NCI-H774 (cell line): ENCODE data around the gene SOX3.

Experiments
- DNase-seq: peaks from one replicate; lab custom pipeline; 2025; lab: John Stamatoyannopoulos, UW

The SOX3 gene

DNA sequence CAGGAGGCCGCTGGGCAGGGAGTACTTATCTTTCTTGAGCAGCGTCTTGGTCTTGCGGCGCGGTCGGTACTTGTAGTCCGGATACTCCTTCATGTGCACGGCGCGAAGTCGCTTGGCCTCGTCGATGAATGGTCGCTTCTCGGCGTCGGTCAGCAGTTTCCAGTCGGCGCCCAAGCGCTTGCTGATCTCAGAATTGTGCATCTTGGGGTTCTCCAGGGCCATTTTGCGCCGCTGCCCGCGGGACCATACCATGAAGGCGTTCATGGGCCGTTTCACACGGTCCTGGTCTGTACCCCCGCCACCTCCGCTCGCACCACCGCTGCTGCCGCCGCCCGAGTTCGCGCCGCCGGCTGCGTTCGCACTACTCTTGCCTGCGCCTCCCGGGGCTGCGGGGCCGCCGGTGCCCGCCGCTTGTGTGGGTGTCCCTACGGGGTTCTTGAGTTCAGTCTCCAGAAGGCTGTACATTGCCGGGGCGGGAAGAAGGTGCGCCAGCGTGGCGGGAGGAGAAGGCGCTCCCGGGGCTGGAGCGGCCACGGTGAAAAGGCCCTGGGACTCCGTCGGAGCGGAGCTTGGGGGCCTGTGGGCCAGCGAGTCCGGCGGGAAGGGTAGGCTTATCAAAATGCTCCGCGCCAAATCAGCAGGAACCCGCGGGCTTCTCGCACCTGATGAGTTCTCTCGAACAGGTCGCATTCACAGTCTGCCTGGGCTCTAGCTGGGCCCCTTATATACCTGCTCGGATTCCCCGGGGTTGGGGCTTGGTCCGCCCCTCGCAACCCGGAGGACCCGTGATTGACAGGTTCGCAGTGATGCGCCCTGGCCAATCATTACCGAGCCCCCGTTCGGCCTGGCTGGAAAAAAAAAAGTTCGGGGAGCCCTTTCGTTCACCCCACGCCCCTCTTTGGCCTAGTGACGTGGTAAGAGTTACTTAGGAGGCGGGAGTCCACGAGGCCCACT, at the start of gene SOX3:
Gene SOX3, minus strand, starts transcription at position 699 of the 954 bp plus-strand sequence. Its CDS starts 9 bp downstream, at position 690.
- DNase-seq, result no peak

DNA sequence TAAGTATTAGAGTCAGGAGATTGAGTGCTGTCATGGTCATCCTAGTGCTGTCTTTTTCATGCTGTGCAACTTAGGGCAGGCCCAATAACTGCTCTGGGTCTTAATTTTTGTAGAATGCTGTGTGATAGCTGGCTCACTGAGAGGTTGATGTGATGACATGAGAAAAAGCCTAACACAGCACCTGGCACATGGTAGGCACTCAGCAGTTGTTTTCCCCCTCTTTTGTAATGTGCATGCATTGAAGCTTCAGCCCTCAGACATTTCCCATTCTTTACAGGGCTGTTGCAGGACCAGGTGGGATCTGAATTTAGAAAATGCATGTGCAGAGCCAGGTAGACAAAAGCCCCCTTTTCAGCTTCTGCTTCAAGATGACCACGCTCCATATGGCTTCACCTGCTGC, 44.1 kb upstream of the SOX3 start:
- no peak for DNase-seq

DNA sequence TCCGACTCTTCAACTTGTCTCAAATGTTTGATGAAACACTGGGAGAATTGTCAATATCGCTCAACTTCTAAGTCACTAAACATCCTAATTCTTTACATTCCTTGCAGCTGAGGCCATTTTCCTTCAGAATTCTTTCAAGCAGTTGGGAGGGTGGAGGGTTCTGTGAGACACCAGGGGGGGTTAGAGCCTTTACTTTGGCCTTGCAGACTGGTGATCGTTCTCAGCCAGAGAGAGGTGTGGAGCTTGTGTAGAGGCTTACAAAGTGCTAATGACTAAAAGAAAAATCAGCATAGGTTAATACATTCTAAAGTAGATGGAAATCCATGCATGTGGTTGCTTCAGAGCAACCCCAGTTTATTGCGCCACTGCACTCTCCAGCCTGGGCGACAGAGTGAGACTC, 21.3 kb upstream of the SOX3 start:
- no peak for DNase-seq

DNA sequence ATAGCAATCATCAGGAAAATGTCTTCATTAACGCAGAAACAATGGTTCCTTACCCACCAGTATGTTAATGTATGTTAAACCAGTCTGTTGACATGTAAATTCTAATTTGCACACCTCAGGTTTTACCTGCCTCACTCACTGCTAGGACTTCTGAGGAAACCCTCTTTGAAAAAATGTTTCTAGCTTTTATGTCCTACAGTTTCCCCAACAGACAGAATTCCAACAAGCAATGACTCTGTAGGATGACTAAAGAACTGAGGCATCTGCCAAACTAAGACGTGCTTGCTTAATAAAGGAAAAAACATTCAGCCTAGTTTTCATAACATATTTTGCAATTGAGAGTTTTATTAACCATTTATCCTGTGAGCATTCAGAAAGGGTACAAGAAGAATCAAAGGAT, 20.6 kb upstream of the SOX3 start:
- DNase-seq, result no peak

DNA sequence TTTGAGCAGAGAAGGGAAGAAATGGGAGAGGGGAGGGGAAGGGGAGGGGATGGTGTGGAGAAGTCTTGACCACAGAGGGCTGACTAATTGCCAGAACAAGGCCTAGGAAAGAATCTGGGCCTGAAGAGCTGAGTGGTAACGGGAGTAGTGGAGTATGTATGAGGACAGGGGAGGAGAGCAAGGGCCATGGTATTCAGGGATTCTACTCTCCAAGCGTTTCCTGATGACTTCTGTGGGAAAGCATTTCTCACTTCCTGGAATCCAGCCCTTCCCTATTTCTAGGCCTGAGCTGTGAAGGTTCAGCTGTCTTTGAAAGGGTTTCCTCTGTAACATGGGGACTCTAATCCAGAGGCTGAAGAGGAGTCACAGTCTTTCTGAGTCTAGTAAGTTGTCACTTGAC, 19.7 kb upstream of the SOX3 start:
- no peak for DNase-seq

DNA sequence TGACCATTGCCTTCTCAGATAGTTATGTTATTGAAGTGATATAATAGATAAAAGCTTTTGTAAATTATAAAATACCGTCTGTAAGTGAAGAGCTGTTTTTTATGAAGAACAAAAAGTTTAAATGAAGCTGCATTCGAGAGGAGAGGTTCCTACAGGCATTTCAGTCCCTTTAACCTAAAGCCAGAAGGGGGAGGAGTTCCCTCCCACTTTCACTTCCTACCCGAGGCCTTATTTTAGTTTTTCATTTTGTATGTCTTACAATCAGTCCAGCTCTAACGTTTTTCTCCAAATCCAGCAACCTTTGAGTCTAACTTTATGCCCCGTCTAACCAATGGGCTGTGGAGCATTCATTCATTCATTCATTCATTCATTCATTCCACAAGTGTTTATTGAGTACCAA, 16.5 kb upstream of the SOX3 start:
- no peak for DNase-seq

DNA sequence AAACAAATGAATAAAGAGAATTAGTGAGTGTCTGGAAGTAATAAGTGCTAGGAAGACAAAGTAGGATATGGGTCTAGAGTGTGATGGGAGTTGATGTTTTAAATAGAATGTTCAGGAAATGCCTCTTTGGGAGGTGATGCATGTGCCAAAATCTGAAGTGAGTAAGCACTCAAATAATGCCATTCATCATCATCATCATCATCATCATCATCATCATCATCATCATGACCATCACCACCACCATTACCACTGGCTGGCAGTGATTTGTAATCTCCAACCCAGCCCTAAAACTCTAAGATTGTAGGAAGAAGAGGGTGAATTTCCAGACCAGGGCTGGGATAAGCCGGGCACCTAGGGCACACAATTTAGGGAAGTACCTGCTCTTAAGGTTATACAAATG, 9.7 kb upstream of the SOX3 start:
- DNase-seq, result no peak

DNA sequence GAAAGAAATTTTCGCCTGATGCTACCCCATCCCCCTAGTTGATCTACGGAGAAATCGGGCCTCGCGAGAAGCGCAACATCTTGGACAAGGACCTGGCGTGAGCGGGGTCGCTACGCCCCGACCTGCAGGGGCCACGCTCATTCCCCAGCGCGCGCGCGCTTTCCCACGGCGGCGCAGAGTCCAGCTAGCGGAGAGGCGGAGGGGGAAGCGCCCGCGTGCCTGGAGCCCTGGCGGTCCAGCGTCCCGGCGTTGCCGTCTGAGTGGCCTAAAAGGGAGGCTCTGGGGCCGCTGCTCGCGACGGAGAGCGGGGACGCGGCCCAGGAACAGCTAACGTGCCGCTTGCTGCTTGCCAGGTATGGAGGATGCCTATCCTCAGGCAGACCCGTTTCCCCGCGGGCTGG, 6.0 kb upstream of the SOX3 start:
- DNase-seq, result no peak

DNA sequence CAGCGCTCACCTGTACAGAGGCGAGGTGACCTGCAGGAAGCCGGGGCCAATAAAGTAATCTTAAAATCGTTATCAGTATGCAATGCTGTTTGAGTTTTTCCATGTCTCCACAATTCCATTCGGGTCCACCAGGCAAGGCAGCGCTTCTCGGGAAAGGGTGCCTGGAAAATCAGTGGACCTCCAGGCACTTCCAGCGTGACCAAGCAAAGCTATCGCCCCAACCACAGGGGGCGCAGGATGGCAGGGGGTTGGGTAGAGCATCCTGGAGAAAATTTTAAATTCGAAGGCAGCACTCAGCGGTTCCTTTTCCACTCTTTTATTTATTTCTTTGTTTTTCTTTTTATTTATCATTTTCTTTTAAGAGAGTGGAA, 5.4 kb upstream of the SOX3 start:
- no peak for DNase-seq

DNA sequence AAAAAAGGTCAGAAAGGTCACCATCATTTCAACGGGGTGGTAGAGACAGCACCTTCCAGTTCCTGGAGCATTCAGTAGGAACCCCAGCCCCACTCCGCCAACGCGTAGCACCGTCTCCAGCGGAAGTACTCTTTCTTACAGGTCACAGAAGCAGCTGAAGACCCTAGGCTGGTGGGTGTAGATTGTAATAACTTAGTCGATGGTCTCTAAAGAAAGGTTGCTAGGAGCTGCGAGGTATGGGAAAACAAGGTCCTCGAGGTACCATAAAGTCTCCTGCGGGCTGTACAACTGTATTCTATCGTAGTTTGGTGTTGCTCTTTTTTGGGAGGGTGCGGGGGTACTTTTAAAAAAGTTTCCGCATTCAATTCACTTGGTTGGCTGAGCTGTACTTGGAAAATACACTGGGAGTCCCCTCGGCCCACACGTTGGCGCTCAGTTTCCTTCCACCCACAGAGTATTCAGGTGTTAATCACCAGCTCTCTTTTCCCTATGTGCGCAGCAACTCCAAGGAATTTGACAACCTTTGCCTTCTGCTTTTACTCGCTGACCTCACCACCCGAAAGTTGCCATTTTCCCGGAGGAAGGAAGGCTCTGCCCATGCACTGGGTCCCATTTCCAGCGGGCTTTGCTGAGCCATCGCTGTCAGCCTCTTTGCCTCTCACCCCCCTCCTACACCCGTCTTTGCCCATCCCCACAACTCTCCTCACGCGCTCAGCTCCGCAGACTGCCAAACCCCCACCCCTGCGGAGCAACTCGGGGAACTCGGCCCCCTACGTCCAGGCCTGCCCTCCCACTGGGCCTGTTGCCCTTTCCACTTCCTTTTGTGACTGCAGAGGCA, 4.8 kb upstream of the SOX3 start:
- DNase-seq, result no peak

DNA sequence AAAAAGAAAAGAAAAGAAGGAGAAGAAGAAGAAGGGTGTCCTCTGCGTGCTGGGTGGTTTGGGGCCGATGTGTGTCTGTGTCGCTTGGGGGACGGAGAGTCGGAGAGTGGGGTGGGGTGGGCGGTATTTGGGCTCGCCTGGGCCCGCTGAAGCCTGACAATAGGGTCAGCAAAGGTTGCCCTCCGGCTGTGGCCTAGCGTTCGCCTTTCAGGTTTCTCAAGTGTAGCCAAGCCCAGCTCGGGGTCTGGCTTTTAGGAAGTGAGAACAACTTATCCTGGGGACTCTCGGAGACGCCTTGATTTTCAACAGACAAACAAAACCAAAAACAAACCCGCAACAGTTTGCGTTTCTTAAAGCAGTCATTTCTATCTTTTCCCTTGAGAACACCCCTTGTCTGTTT, 4.1 kb upstream of the SOX3 start:
- no peak for DNase-seq

DNA sequence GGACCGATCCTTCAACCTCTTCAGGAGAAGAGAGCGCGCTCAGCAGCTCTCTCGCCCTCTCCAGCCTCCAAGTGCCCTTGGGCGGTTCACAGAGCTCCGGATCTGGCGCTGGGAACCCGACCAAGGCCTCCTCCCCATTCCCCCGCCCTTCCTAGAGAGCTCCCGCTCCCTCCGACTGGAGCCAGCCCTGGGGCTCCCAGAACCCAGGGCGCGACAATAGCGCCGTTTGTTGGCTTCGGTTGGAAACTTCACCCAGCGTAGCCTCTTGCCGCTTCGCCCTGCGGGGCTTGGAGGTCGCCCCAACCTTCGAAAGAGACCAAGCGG, 3.1 kb upstream of the SOX3 start:
- DNase-seq, result no peak

DNA sequence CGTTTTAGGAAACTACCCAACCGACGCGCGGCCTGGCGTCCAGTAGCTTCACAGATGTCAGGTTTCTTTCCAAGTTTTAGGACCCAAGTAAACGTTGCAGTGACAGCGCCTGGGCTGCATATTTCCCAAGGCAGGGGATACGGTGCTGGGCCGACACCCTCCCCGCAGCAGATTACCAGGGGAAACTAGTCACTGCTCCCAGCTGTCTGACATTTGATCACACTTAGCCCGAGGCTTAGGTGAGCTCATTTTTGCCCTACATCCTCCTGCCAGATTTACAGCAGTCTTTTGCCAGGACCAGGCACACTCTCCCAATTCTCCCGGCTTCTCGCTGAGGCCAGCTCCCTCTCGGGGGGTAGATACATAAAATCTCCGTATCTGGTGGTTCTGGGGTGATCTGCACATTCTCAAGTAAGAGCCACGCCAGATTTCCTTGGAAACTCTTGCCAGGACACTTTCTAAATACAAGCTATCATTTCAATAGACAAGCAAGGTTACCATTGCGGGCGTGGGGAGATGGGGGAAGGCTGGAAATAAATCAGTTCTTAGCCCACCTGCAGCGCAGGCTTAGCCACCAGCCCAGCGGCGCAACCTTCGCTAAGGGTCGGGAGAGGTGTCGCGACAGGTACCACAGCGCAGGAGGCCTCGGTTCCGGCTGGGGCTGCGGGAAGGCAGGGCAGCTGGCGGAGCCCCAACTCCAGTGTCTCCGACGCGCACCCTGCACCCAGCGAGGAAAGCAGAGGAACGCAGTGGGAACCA, 2.5 kb upstream of the SOX3 start:
- no peak for DNase-seq

DNA sequence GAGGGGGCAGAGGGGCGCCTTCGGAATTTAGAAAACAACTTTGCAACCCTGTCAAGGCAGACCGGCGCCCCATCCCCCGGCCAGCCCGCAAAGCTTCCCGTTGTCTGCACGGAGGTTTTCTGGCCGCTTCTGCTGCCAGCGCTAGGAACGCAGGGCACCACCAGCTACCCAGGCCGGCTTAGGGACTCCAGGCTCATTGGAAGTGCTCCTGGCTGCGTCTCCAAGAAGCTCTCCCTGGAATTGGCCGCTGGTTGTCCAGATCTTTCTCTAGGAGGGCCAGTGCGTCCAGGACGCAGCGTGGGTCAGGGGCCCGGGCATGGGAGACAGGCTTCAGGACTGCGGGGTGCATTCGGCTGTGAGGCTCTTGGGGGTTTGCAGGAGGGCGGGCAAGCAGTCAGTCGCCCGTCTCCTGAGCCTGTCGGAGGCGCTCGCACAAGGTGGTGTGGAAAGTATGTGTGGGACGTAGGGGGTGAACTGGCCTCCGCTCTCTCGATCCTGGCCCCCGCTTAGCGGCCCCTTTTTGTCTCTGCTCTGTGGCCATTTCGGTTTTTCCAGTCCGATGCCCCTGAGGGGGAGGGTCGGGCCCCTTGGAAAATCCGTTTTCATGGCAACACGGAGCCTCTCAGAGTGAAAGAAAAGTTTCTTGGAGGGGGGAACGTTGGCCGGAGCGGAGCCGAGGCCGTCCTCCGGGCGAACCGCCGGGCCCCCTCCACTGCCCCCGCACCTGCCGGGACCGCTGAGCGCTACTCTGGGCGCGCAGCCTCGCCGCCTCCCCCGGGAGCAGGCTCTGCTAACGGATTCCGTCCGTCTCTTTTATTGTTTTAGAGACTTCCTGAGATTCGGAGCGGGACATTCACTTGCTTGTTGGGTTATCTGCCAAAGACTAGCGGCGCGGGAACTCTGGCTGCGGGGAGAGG, 810 bp upstream of the SOX3 start:
- DNase-seq, result no peak

DNA sequence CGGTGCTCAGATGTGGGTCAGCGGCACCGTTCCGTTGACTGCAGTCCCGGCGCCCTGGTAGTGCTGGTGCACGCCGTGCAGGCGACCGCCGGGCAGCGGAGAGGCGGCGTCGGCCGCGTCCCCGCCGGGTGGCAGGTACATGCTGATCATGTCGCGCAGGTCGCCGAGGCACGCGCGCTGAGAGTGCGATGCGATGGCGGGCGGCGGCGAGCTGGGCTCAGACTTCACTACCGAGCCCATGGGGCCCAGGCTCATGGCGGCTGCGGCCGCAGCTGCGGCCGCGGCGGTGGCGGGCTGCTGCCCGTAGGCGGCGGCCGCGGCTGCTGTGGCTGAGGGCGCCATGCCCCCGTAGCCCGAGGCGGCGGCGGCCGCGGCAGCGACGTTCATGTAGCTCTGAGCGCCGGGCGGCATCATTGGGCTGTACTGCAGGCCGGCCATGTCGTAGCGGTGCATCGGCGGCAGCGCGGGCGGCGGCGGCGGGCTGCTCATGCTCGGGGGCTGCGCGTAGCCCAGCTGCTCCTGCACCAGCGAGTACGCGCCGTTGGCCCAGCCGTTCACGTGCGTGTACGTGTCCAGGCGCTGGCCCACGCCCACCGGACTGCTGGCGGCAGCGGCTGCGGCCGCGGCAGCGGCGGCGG, 1.0 kb downstream of the SOX3 start:
- no peak for DNase-seq

DNA sequence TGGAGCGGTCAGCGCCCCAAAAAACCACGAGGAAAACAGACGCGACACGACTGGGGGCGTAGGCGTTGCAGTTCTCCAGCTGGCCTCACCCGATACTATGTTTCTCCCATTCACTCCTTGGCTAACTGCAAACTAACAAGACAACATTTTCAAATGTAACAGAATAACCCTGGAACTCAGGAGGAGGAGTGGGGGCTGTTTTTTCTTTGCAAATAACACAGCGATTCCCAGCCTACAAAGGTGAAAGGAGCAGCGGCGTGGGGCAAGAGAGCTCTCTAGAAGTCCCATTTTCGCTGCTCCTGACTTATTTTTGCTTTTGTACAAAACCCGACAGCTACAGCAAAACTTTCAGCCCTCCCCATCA, 1.6 kb downstream of the SOX3 start:
- no peak for DNase-seq

DNA sequence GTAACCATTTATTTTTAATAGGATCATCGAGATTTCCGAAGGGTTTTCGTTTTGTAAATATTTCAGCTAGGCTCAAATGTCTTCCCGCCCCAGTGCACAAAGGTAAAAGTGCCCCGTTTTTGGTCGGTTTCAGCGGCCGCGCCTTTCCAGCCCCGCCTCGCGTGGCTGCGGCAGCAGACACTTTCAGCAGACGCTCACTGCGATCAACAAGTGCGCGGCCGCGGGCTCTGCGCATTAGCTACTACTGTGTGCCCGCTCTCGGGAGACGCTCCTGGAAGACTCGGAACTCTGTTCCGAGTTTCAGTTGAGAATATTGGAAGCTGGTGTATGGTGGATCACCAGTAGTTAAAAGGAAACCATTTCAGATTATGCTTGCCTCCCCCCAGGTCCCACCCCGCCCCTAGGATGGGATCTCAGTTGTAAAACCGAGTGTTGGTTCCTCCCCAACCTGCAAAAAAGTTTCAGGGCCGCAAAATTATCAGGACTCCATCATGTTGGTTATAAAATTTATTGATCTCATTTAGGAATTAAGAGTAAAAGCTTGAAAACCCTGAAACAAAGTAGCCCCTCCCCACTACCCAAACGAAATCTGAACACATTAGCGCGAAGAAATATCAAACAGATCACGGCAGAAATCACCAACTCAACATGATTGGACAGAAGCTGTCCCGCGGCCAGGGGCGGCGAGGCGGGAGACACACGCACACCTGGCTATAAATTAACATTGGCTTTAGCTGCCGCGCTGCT, 2.2 kb downstream of the SOX3 start:
- no peak for DNase-seq

DNA sequence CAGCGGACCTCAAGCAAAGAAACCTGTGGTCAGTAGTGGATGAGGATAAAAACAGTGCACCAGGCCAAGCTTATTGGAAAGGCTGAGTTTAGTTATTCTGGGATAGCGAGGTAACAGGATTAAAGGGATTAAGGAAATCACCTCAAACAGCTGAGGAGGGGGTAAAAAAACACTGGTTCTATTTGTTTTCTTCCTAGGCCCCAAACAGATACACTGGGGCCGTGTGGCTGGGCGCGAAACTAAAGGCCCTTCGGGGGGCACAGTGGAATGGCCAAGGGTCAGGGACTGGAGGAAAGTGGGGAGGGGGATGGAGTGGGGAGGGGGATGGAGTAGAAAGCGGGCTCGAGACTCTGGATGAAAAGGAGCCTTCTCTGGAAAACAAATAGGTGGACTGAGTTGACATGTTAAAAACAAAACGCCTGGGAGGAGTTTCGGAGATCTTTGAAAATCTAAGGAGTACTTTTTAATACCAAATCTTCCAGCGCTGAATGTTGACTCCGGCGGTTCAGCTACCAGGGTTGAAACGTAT, 2.9 kb downstream of the SOX3 start:
- no peak for DNase-seq

DNA sequence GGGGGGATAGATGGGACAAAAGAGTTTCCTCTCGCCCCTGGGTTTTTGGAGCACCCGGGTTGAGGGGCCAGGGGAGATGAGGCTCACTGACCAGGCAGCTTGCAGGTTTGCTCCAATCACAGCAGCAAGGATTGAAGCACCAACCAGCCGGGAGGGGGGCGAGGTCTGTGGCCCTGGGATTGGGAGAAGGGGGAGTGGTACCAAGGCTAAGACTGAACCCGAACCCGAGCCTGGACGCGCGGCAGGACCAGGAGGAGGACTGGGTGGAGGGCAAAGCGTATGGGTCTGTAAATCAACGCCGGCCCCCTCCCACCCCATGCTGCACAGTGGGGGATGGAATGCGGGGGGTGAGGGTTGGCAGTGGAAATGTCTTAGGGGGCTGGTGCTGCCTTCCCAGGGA, 3.5 kb downstream of the SOX3 start:
- DNase-seq, result no peak

DNA sequence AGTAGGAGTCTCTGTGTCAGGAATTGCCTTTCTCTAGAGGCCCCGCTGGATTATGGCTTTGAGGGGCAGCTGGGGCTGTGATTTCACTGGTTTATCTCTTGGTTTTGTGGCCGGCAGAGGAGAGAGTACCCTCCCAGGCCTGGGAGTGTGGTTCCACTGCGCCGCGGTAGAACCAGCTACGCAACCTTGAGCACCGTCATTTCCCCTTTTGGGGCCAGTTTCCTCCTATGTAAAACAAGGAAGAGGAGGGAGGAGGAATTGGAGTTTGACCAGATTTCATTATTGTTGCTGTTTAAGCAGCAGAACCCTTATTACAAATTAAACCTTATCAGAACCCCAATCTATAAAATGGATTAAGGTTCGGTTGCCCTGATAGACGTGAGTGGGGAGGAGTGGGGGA, 4.4 kb downstream of the SOX3 start:
- DNase-seq, result no peak
